Type B pancreatic cell (in vitro differentiated cells): ENCODE data around the gene HRAS. TPM values are rescaled to one million over a fixed set of nuclear protein-coding genes. Genes with fewer than 3 reads are reported as not detected.
"Not testable (repeated sequence)": the region's sequence is repeated elsewhere in the genome, so short reads cannot be mapped to it uniquely, and the experiment has no call there.

Experiments used
- DNase-seq: peaks from one replicate; pipeline ENCODE4 v3.0.0; 2021; ENCODE audit warnings: mixed read lengths; ENCODE audit not compliant: unreplicated experiment; ENCODE audit errors: extremely low spot score
- H3K27ac Mint-ChIP-seq: 2 replicates; pipeline ENCODE4 v1.8.0; 2021; ENCODE audit warnings: mild to moderate bottlenecking, mixed read lengths
- H3K27me3 Mint-ChIP-seq: 2 replicates; pipeline ENCODE4 v1.8.0; 2021; ENCODE audit warnings: mixed read lengths
- H3K36me3 Mint-ChIP-seq: 2 replicates; pipeline ENCODE4 v1.8.0; 2021; ENCODE audit warnings: mixed read lengths
- H3K4me1 Mint-ChIP-seq: one replicate; pipeline ENCODE4 v1.8.0; 2021; ENCODE audit warnings: mixed read lengths; ENCODE audit not compliant: unreplicated experiment
- H3K4me3 Mint-ChIP-seq: 2 replicates; pipeline ENCODE4 v1.8.0; 2021; ENCODE audit warnings: mild to moderate bottlenecking, mixed read lengths
- H3K9me3 Mint-ChIP-seq: 2 replicates; pipeline ENCODE4 v1.8.0; 2021; ENCODE audit warnings: mixed read lengths
- CTCF ChIP-seq: fragments of 200-600 bp; sonication (generic); conservative IDR thresholded peaks from 2 replicates; pipeline ENCODE4 v1.5.0; 2021; ENCODE audit warnings: antibody characterized with exemption, mild to moderate bottlenecking
- total RNA-seq: library from RNA; stranded (reverse); gene quantifications from 2 replicates; pipeline ENCODE4 v1.2.1, GENCODE V29; 2021; ENCODE audit warnings: low replicate concordance

Gene HRAS
- total RNA-seq, 1 donor from 2014 or later: 63.1 TPM

- TF ChIP-seq CTCF: no peak
- H3K4me1 Mint-ChIP-seq: peaks cover 16% of the 10 kb centered on the region
- DNase-seq: no peak
- no peaks in the 10 kb centered on the region for H3K9me3 Mint-ChIP-seq
- H3K27ac Mint-ChIP-seq: peak overlapping the region; percentile 96
- H3K36me3 Mint-ChIP-seq: no peaks in the 10 kb centered on the region
- peak overlapping the region; percentile 94 for H3K4me3 Mint-ChIP-seq
- peaks cover 13% of the 10 kb centered on the region for H3K27me3 Mint-ChIP-seq
These were observed 39.4 kb upstream of the HRAS start for GRCh38 chr11:574632-575312.

- Mint-ChIP-seq H3K27ac (peak overlapping the region; percentile 96), H3K4me3 (peak overlapping the region; percentile 94), H3K4me1 (peaks cover 14% of the 10 kb centered on the region), H3K27me3 (peaks cover 13% of the 10 kb centered on the region)
- not testable (repeated sequence) for H3K36me3 Mint-ChIP-seq, H3K9me3 Mint-ChIP-seq, DNase-seq
These were observed 38.7 kb upstream of the HRAS start for GRCh38 chr11:574031-574570.

- TF ChIP-seq CTCF: no peak
- Mint-ChIP-seq H3K4me3 (peak overlapping the region; percentile 25), H3K36me3 (no peaks in the 10 kb centered on the region), H3K27me3 (peaks cover 13% of the 10 kb centered on the region), H3K27ac (peak overlapping the region; percentile 50), H3K9me3 (no peaks in the 10 kb centered on the region), H3K4me1 (peaks cover 14% of the 10 kb centered on the region)
- no peak for DNase-seq
These were observed 37.9 kb upstream of the HRAS start for GRCh38 chr11:573146-573759.

GRCh38 chr11:571802-572185 lies 36.4 kb upstream of the HRAS start:
- Mint-ChIP-seq H3K4me3 (peak overlapping the region; percentile 28), H3K36me3 (no peaks in the 10 kb centered on the region), H3K4me1 (peaks cover 14% of the 10 kb centered on the region), H3K27ac (peak overlapping the region; percentile 94), H3K9me3 (no peaks in the 10 kb centered on the region), H3K27me3 (peaks cover 13% of the 10 kb centered on the region)
- TF ChIP-seq CTCF: no peak
- DNase-seq: no peak

GRCh38 chr11:569158-569885 lies 33.9 kb upstream of the HRAS start:
- no peaks in the 10 kb centered on the region for H3K9me3 Mint-ChIP-seq
- H3K36me3 Mint-ChIP-seq: no peaks in the 10 kb centered on the region
- no peak for DNase-seq
- peak overlapping the region; percentile 67 for H3K27ac Mint-ChIP-seq
- H3K4me3 Mint-ChIP-seq: peak overlapping the region; percentile 78
- H3K4me1 Mint-ChIP-seq: peaks cover 5% of the 10 kb centered on the region
- peaks cover 5% of the 10 kb centered on the region for H3K27me3 Mint-ChIP-seq
- TF ChIP-seq CTCF: no peak
